ENCODE measurements around the gene F12. TPM values are rescaled to one million over a fixed set of nuclear protein-coding genes. Genes with fewer than 3 reads are reported as not detected.
A peak's percentile ranks its signal among the peaks of the same experiment; 100 is the strongest.

The F12 gene
- total RNA-seq, 2 donors from 2014 or later: 0.95 to 2.9 TPM

DNA sequence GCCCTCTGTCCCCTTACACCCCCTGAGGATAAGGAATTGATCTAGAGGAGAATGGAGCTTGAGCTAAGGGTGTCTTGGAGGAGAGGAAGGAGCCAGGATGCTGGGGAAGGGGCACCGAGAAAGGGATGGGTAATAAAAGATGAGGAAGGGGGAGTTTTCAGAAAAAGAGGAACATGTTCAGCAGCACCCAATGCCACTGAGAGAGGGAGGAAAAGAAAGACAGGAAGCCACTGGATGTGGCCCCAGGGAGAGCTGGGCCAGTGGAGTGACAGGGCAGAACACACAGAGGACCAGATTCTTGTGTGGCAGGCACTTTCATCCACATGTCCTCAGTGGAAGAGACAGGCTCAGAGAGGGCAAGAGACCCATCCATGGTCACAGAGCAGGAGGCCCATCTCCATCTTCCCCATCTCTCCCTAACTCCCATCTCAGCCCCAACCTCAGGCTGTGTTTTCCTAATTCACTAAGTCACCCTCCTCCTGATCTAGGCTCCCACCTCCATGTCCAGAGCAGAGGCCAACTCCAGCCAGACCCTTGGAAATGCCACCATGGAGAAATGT lies 16.1 kb downstream of the F12 start:
- 88 to 100% methylated on average over 1 of the region's 1 CpG for WGBS, 2 experiments (ENCODE audit: insufficient coverage in 1 of 2, insufficient read length in 1 of 2)
- Histone ChIP-seq H3K27me3 (ENCODE audit: control insufficient read depth, insufficient read depth, low read length, poor library complexity, severe bottlenecking) (peaks cover 17% of the 10 kb centered on the region), H3K4me3 (ENCODE audit: low read length) (no peak overlapping the region), H3K9me3 (ENCODE audit: control insufficient read depth, low read length) (no peaks in the 10 kb centered on the region), H3K4me1 (ENCODE audit: control insufficient read depth, insufficient read depth, low read length) (no peaks in the 10 kb centered on the region), H3K9ac (ENCODE audit: extremely low read depth, low read length, poor library complexity, severe bottlenecking) (no peak overlapping the region), H3K36me3 (ENCODE audit: control insufficient read depth, insufficient read depth, low read length) (no peaks in the 10 kb centered on the region), H3K27ac (ENCODE audit: low read depth, low read length) (no peak overlapping the region)
- Mint-ChIP-seq H3K27me3 (ENCODE audit: insufficient read depth) (peaks cover 46% of the 10 kb centered on the region), H3K36me3 (ENCODE audit: low read depth) (no peaks in the 10 kb centered on the region), H3K27ac (no peak overlapping the region), H3K4me1 (peaks cover 8% of the 10 kb centered on the region), H3K9me3 (no peaks in the 10 kb centered on the region), H3K4me3 (no peak overlapping the region)
- DNase-seq: no peak
- no peak for TF ChIP-seq CTCF (conservative IDR thresholded peaks at IDR 0.05)

DNA sequence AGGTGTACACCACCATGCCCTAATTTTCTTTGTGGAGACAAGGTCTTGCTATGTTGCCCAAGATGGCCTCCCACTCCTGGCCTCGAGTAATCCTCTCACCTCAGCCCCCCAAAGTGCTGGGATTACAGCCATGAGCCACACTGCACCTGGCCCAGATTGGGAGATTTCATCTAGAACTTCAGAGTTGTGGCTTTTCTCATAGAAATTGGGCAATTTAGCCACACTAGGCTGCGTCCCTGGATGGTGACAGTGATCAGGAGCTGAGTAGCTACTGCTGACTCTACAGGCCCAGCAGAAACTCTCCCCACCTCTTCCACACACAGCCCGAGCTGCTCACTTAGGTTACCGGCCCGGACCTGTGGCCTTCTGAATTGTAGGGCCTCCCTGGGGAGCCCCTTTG lies 16.6 kb downstream of the F12 start:
- Mint-ChIP-seq H3K27ac (no peak overlapping the region), H3K4me1 (peaks cover 8% of the 10 kb centered on the region), H3K9me3 (no peaks in the 10 kb centered on the region), H3K4me3 (no peak overlapping the region), H3K36me3 (ENCODE audit: low read depth) (no peaks in the 10 kb centered on the region), H3K27me3 (ENCODE audit: insufficient read depth) (peaks cover 48% of the 10 kb centered on the region)
- no peak for DNase-seq
- TF ChIP-seq CTCF (conservative IDR thresholded peaks at IDR 0.05): no peak
- WGBS, 2 experiments (ENCODE audit: insufficient coverage in 1 of 2, insufficient read length in 1 of 2): 85 to 100% methylated on average over 3 to 5 of the region's 5 CpGs
- no peaks in the 10 kb centered on the region for H3K4me1 ChIP-seq (ENCODE audit: control insufficient read depth, insufficient read depth, low read length)
- no peaks in the 10 kb centered on the region for H3K36me3 ChIP-seq (ENCODE audit: control insufficient read depth, insufficient read depth, low read length)
- H3K9me3 ChIP-seq (ENCODE audit: control insufficient read depth, low read length): no peaks in the 10 kb centered on the region
- H3K27ac ChIP-seq (ENCODE audit: low read depth, low read length): no peak overlapping the region
- H3K4me3 ChIP-seq (ENCODE audit: low read length): no peak overlapping the region
- peaks cover 17% of the 10 kb centered on the region for H3K27me3 ChIP-seq (ENCODE audit: control insufficient read depth, insufficient read depth, low read length, poor library complexity, severe bottlenecking)
- no peak overlapping the region for H3K9ac ChIP-seq (ENCODE audit: extremely low read depth, low read length, poor library complexity, severe bottlenecking)

GRCh38 chr5:177390363-177391300 lies 18.7 kb downstream of the F12 start:
- Mint-ChIP-seq H3K36me3 (ENCODE audit: low read depth) (no peaks in the 10 kb centered on the region), H3K9me3 (no peaks in the 10 kb centered on the region), H3K4me3 (no peak overlapping the region), H3K4me1 (peaks cover 8% of the 10 kb centered on the region), H3K27me3 (ENCODE audit: insufficient read depth) (peaks cover 44% of the 10 kb centered on the region), H3K27ac (no peak overlapping the region)
- DNase-seq: peak; percentile 96
- Histone ChIP-seq H3K36me3 (ENCODE audit: control insufficient read depth, insufficient read depth, low read length) (no peaks in the 10 kb centered on the region), H3K9me3 (ENCODE audit: control insufficient read depth, low read length) (no peaks in the 10 kb centered on the region), H3K4me1 (ENCODE audit: control insufficient read depth, insufficient read depth, low read length) (no peaks in the 10 kb centered on the region), H3K9ac (ENCODE audit: extremely low read depth, low read length, poor library complexity, severe bottlenecking) (no peak overlapping the region), H3K27ac (ENCODE audit: low read depth, low read length) (no peak overlapping the region), H3K4me3 (ENCODE audit: low read length) (no peak overlapping the region), H3K27me3 (ENCODE audit: control insufficient read depth, insufficient read depth, low read length, poor library complexity, severe bottlenecking) (peaks cover 17% of the 10 kb centered on the region)
- peak; percentile 99 for TF ChIP-seq CTCF (conservative IDR thresholded peaks at IDR 0.05)
- WGBS, 2 experiments (ENCODE audit: insufficient coverage in 1 of 2, insufficient read length in 1 of 2): 41 to 46% methylated on average over 11 to 13 of the region's 13 CpGs
